Fibroblast of the conjunctiva (primary cell): Measurements from ENCODE around the gene ST6GALNAC3.

Source experiments
- DNase-seq: peaks from one replicate; pipeline ENCODE4 v3.0.0-alpha.2; 2010; ENCODE audit warnings: low read depth

ST6GALNAC3 gene

DNA sequence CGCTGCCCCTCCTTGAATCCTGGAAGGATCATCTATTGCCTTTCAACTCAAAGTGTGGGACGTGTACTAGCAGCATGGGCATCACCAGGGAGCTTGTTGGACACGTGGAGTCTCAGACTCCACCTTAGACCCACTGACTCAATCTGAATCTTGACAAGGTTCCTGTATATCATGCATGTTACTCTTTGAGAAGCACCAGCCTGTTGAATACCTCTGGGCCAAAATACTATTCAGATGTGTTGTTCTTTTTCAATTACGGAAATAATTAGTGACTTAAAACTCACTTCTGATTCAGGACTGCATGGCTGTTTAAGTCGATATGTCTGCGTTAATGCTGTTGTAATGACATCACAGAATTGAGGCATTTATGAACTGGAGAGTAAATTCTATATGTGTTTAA, 70.8 kb downstream of the ST6GALNAC3 start:
- no peak for DNase-seq

DNA sequence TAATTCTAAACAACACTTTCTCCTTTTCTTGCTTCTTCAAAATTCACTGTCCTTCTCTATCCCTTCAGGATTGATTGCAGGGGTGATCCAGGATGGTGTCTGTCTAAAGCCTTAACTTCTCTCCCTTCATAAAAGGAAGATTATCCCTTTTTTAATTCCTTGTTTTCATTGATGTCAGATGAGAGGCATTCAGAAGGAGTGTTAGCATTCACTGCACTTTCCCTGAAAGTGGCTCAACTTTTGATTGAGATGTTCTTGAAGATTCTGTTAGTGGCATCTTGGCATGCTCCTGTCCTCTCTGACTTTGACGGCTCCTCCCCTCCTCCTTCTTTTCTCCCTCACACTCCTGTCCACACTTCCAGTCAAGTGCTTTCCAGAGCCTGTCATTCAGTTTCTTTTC, 71.6 kb downstream of the ST6GALNAC3 start:
- no peak for DNase-seq

DNA sequence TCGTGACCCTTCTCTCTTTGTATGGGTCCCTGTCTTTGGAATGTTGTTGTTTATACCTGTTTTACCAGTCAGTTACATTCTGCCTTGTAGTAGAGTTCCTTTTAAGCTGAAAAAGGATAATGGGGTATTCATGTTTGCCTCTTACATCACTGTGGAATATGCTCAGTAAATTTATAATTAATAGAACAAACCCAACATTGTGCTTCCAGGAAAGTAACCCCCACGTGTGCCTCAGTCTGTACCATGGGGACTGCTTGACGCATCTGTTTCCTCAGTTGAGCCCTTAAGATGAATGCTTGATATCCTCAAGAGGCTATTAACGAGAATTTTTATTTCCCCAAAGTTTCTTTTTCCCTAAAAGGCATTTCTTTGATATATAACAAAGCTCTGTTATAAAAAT, 73.4 kb downstream of the ST6GALNAC3 start:
- DNase-seq: no peak

GRCh38 chr1:76148460-76148859, 73.9 kb downstream of the ST6GALNAC3 start:
- DNase-seq: no peak

- no peak for DNase-seq
Observed at GRCh38 chr1:76153841-76154205, 79.3 kb downstream of the ST6GALNAC3 start.

GRCh38 chr1:76154206-76154956, 79.8 kb downstream of the ST6GALNAC3 start:
- peak; percentile 50 for DNase-seq

DNA sequence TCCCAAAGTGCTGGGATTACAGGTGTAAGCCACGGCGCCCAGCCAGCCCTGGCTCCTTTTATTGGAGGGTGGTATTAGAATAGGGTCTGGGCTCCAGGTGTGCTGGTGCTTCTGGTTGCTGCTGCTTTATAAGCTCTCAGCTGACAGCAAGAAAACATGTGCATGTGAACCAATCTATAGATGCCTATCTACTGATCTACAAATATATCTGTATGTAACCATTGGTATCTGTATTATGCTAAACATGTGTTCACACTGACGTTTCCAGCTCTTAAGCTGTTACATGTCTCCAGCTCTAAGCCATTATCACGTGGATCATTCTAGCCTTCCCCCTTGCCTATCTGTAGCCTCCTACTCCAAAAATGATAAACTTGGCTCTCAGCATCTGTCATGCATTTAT, 82.4 kb downstream of the ST6GALNAC3 start:
- DNase-seq: no peak

- DNase-seq: no peak
Observed at GRCh38 chr1:76158126-76158525, 83.6 kb downstream of the ST6GALNAC3 start.

- no peak for DNase-seq
Observed at GRCh38 chr1:76160225-76160624, 85.7 kb downstream of the ST6GALNAC3 start.

GRCh38 chr1:76161451-76161850, 86.9 kb downstream of the ST6GALNAC3 start:
- DNase-seq: no peak

- no peak for DNase-seq
Observed at GRCh38 chr1:76162254-76162653, 87.7 kb downstream of the ST6GALNAC3 start.

- no peak for DNase-seq
Observed at GRCh38 chr1:76164165-76164564, 89.6 kb downstream of the ST6GALNAC3 start.

DNA sequence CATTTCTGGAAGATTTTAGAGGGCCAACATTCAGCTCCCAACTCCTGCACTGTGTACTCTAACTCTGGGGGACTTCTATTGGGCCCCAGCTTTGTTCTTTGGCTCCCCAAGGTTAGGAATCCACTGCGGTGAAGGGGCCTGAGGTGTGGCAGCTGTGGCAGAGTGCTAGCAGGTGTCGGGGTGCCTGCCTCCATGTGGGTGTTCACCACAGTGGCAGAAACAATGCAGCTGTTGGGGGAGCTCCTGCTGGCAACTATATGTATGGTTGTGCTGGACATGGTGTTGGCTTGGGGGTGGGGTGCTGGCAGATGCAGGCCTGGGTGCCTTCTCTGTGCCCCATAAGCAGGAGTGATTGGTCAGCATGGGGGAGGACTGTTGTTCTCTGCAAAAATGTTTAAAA, 95.5 kb downstream of the ST6GALNAC3 start:
- DNase-seq: no peak

GRCh38 chr1:76170513-76170912, 96.0 kb downstream of the ST6GALNAC3 start:
- DNase-seq: no peak

DNA sequence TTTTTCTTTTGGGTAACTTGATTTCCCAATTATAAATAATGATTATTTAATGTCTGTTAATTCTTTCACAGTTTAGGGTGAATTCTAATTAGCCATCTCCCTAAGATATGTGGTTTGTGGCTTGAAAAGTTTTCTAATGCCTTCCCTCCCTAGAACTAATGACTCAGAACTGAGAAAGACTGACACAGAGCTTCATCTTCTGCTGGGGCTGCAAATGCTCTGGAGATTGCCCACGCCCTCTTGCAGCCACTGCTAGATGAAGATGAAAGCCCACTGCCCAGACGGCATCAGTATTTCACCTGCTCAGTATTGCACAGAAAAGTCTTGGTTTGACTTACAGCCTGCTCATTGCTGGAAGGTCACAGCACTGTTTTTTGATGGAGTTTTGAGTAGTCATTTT, 101.5 kb downstream of the ST6GALNAC3 start:
- no peak for DNase-seq

GRCh38 chr1:76177615-76178014, 103.1 kb downstream of the ST6GALNAC3 start:
- no peak for DNase-seq

GRCh38 chr1:76179219-76179698, 104.7 kb downstream of the ST6GALNAC3 start:
- DNase-seq: no peak

DNA sequence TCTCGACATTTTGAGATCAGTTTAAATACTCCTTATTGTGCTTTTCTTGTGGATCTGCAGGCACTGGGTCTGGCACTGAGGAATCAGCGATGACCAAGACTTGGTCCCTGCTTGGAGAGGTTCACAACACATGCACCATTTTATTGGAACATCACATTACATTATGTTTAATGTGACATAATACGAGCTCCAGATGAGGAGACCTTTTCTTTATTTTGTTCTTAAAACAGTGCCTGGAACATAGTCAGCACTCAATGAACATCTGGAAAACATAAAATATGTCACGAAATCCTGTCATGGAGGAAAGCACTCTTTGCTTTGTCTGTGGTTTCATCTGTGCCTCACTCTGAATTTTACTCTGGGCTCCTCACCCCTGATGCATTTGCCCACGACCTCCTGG, 110.7 kb downstream of the ST6GALNAC3 start:
- no peak for DNase-seq

- no peak for DNase-seq
Observed at GRCh38 chr1:76186554-76187170, 112.1 kb downstream of the ST6GALNAC3 start.

DNA sequence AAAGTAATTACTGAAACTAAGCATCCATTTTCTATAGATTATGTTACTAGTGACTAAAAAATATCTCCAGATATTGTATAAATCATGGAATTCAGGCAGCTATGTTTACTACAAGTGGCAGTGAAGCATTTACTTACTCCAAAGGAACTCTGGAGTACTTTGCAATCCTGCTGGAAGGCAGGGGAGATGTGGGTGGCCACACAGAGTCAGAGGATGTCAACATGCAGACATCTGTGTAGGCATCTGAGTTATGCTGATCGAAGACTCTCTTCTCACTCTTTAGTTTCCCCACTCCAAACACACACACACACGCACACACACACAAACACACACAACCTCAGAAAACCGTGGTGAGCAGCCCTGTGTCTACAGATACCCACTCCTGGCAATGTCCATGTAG, 112.9 kb downstream of the ST6GALNAC3 start:
- no peak for DNase-seq

GRCh38 chr1:76189310-76189709, 114.8 kb downstream of the ST6GALNAC3 start:
- no peak for DNase-seq

DNA sequence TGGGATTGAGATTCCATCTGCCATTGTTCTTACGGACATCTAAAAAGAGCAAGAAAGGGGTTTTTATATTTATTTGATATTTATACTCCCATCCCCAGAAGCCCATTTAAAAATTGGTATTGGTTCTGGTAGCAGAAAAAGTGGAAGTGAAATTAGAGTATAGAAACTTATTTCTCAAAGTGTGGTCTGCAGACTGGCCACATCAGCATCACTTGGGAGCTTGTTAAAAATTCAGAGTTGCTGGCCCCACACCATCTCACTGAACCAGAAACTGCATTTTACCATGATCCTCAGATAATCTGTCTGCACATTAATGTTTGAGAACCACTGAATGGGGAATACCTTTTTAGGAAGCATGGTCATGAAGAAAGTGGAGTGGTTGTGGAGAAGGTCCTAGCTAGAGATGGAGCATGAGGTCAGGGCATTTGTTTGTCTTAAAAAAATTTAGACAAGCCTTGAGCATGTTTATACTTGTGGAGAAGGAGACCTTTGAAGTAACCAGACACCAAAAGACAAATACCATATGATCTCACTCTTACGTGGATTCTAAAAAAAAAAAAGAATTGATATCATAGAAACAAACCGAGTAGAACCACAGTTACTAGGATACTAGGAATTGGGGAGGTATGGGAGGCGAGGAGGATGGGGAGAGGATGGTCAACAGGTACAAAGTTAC, 116.3 kb downstream of the ST6GALNAC3 start:
- no peak for DNase-seq

- DNase-seq: no peak
Observed at GRCh38 chr1:76191561-76191960, 117.0 kb downstream of the ST6GALNAC3 start.
